IMR-90 (cell line): Measurements from ENCODE around the gene ADGRD2. TPM values are rescaled to one million over a fixed set of nuclear protein-coding genes. Genes with fewer than 3 reads are reported as not detected.

Experiments
- ATAC-seq: fragments of 200-7000 bp; cut with Tn5 transposase; 2 replicates; pipeline ENCODE4 v1.9.1; 2020; ENCODE audit warnings: low read depth, mild to moderate bottlenecking, moderate library complexity
- BruUV-seq: library from RNA; stranded (reverse); fragments of 400-500 nt; replicated peaks from 2 replicates; lab custom pipeline; 2021; lab: Mats Ljungman, UMichigan
- CTCF ChIA-PET: fragments of 300-600 bp; formaldehyde crosslinking; extraction: SDS; loops from one replicate; lab custom pipeline; 2021; ENCODE audit warnings: antibody characterized with exemption; lab: Yijun Ruan, JAX
- POLR2A ChIA-PET: fragments of 300-600 bp; sonication (Branson Sonifier 250); formaldehyde crosslinking; loops from one replicate; lab custom pipeline; 2022; ENCODE audit warnings: antibody characterized with exemption; ENCODE audit not compliant: unreplicated experiment; lab: Charles Lee
- DNase-seq: peaks from one replicate; pipeline ENCODE4 v3.0.0; 2013
- H2AFZ ChIP-seq: replicated peaks from 2 replicates; pipeline ENCODE3; 2013; ENCODE audit warnings: low read length, mild to moderate bottlenecking; ENCODE audit not compliant: poor library complexity
- H2AK5ac ChIP-seq: 2 replicates; pipeline ENCODE4 v1.6.1; 2013; ENCODE audit warnings: low read depth, low read length, inconsistent platforms
- H2AK9ac ChIP-seq: replicated peaks from 2 replicates; pipeline ENCODE3; 2013; ENCODE audit warnings: mild to moderate bottlenecking, low read depth, low read length, moderate library complexity; ENCODE audit not compliant: poor library complexity
- H2BK120ac ChIP-seq: 2 replicates; pipeline ENCODE4 v1.6.1; 2013; ENCODE audit warnings: low read depth, low read length, inconsistent platforms
- H2BK15ac ChIP-seq: 3 replicates; pipeline ENCODE4 v1.6.1; 2013; ENCODE audit warnings: low read depth, low read length, inconsistent platforms
- H2BK20ac ChIP-seq: 2 replicates; pipeline ENCODE4 v1.6.1; 2013; ENCODE audit warnings: low read depth, mild to moderate bottlenecking, inconsistent platforms, low read length, moderate library complexity
- H2BK5ac ChIP-seq: 2 replicates; pipeline ENCODE4 v1.6.1; 2013; ENCODE audit warnings: mild to moderate bottlenecking, low read depth, low read length, inconsistent platforms; ENCODE audit not compliant: poor library complexity, severe bottlenecking
- H3K14ac ChIP-seq: replicated peaks from 2 replicates; pipeline ENCODE4 v1.6.1; 2013; ENCODE audit warnings: low read depth, low read length, inconsistent platforms
- H3K18ac ChIP-seq: 2 replicates; pipeline ENCODE4 v1.6.1; 2013; ENCODE audit warnings: low read depth, low read length, control low read depth
- H3K23ac ChIP-seq: 2 replicates; pipeline ENCODE4 v1.6.1; 2013; ENCODE audit warnings: low read depth, low read length, inconsistent platforms
- H3K27ac ChIP-seq: 2 replicates; pipeline ENCODE4 v1.5.1; 2013; ENCODE audit warnings: mild to moderate bottlenecking, control low read depth, low read length; ENCODE audit not compliant: insufficient read depth
- H3K27me3 ChIP-seq: 2 replicates; pipeline ENCODE4 v1.6.1; 2013; ENCODE audit warnings: low read length; ENCODE audit not compliant: control insufficient read depth, insufficient read depth
- H3K36me3 ChIP-seq: 2 replicates; pipeline ENCODE4 v1.6.1; 2013; ENCODE audit warnings: low read length, mixed read lengths; ENCODE audit not compliant: control insufficient read depth, insufficient read depth
- H3K4ac ChIP-seq: 2 replicates; pipeline ENCODE4 v1.6.1; 2013; ENCODE audit warnings: low read depth, low read length, inconsistent platforms
- H3K4me1 ChIP-seq: 2 replicates; pipeline ENCODE4 v1.6.1; 2013; ENCODE audit warnings: low read length, mixed read lengths; ENCODE audit not compliant: control insufficient read depth, insufficient read depth
- H3K4me2 ChIP-seq: 2 replicates; pipeline ENCODE4 v1.6.1; 2013; ENCODE audit warnings: low read depth, mild to moderate bottlenecking, control low read depth, low read length, moderate library complexity
- H3K4me3 ChIP-seq: 2 replicates; pipeline ENCODE4 v1.5.1; 2013; ENCODE audit warnings: low read depth, mild to moderate bottlenecking, control low read depth, low read length, moderate library complexity; ENCODE audit not compliant: insufficient read depth
- H3K56ac ChIP-seq: 2 replicates; pipeline ENCODE4 v1.6.1; 2013; ENCODE audit warnings: low read length, inconsistent platforms; ENCODE audit not compliant: insufficient read depth; ENCODE audit errors: extremely low read depth
- H3K79me1 ChIP-seq, 2 experiments: 2 replicates each; pipeline ENCODE4 v1.6.1; 2013; ENCODE audit warnings: low read length in 2 of 2, inconsistent platforms in 1 of 2, low read depth in 1 of 2
- H3K9ac ChIP-seq: 2 replicates; pipeline ENCODE4 v1.6.1; 2013; ENCODE audit warnings: low read depth, low read length, control low read depth
- H3K9me1 ChIP-seq: 2 replicates; pipeline ENCODE4 v1.6.1; 2013; ENCODE audit warnings: low read length, inconsistent platforms; ENCODE audit not compliant: insufficient read depth
- H3K9me3 ChIP-seq: 2 replicates; pipeline ENCODE4 v1.6.1; 2013; ENCODE audit warnings: low read length; ENCODE audit not compliant: control insufficient read depth, insufficient read depth
- H4K20me1 ChIP-seq: 2 replicates; pipeline ENCODE4 v1.6.1; 2013; ENCODE audit warnings: low read length, inconsistent platforms; ENCODE audit not compliant: insufficient read depth
- H4K5ac ChIP-seq: 2 replicates; pipeline ENCODE4 v1.6.1; 2013; ENCODE audit warnings: mild to moderate bottlenecking, low read depth, low read length, control low read depth
- H4K8ac ChIP-seq, 2 experiments: 2 replicates each; pipeline ENCODE4 v1.6.1; 2013; ENCODE audit warnings: low read depth in 2 of 2, low read length in 2 of 2, control low read depth in 1 of 2, inconsistent platforms in 1 of 2
- H4K91ac ChIP-seq: 2 replicates; pipeline ENCODE4 v1.6.1; 2013; ENCODE audit warnings: low read depth, low read length, inconsistent platforms; ENCODE audit not compliant: insufficient read depth
- MXI1 ChIP-seq: IDR thresholded peaks from 2 replicates; pipeline ENCODE4 v1.6.1; 2012; ENCODE audit warnings: low read depth, mild to moderate bottlenecking, low read length, moderate library complexity, borderline replicate concordance
- SMC3 ChIP-seq: fragments of 150-350 bp; IDR thresholded peaks from 2 replicates; pipeline ENCODE4 v1.6.1; 2016; ENCODE audit warnings: low read depth, mild to moderate bottlenecking, antibody characterized with exemption, low read length, moderate library complexity
- WGBS, 2 experiments: methylation state at CpG; one replicate each; pipeline versions ENCODE4 v1.1.5 to v1.1.7; 2013; ENCODE audit warnings: missing lambda C conversion rate in 2 of 2; ENCODE audit not compliant: insufficient read length in 1 of 2; ENCODE audit errors: extremely low coverage in 2 of 2; 5-methylcytosine and 5-hydroxymethylcytosine counted together
- dilution Hi-C: fragments of 300-500 bp; cut with HindIII; formaldehyde crosslinking; loops from one replicate; pipeline ENCODE4 v1.14.3; 2018; ENCODE audit warnings: low sequenced_read_pairs; ENCODE audit not compliant: unreplicated experiment
- in situ Hi-C: fragments of 300-500 bp; cut with MboI; formaldehyde crosslinking; loops from 3 replicates; pipeline ENCODE4 v1.14.3; 2019; ENCODE audit warnings: low sequenced_read_pairs, inconsistent platforms, mixed read lengths
- intact Hi-C: fragments of 100-400 bp; cut with micrococcal nuclease; formaldehyde crosslinking; loops from 2 replicates; pipeline ENCODE4 v1.10.0; 2022
- polyA plus RNA-seq, 3 experiments: library from polyadenylated mRNA; depleted of rRNA; stranded (reverse); fragments of >200 nt; gene quantifications; 2 replicates each; pipeline ENCODE4 v1.2.3, GENCODE V29; 2012; ENCODE audit warnings: low replicate concordance in 1 of 3
- total RNA-seq: library from RNA; depleted of rRNA; stranded (reverse); fragments of >200 nt; gene quantifications from 2 replicates; pipeline ENCODE4 v1.2.3, GENCODE V29; 2012

Gene ADGRD2
- total and polyA plus RNA-seq, 2 of the 4 experiments (the other 2 are of a cell fraction), result not detected

DNA sequence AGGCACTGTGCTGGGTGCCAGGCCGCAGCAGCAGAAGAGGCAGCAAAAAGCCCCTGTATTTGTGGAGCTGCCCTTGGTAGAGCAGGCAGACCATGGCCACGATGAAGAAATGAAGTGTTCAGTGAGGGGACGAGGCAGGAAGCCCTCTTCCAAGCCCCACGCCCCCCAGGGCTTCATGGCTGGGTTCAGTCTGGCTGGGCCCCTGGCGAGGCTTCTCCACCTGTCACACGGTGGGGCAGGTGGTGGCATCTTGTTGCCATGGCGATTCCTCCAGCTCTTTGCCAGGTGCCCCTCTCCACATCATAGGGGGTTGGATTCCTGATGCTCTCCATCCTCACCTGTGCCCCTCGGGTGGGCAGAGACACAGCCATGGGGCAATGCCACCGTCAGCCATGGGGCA is 21.5 kb downstream of the ADGRD2 start:
- Histone ChIP-seq H3K9ac (no peak overlapping the region), H3K27me3 (peaks cover 65% of the 10 kb centered on the region), H3K4me2 (no peak overlapping the region), H3K9me3 (no peaks in the 10 kb centered on the region), H3K23ac (no peak overlapping the region), H2BK15ac (no peak overlapping the region), H4K20me1 (no peaks in the 10 kb centered on the region), H3K4ac (no peak overlapping the region), H2AK9ac (no peak overlapping the region), H3K79me1 (no peaks in the 10 kb centered on the region), H3K27ac (no peak overlapping the region), H2AFZ (no peak overlapping the region), H2BK120ac (no peak overlapping the region), H3K14ac (no peak overlapping the region), H2AK5ac (no peak overlapping the region), H3K4me1 (no peaks in the 10 kb centered on the region), H3K36me3 (no peaks in the 10 kb centered on the region), H3K9me1 (no peaks in the 10 kb centered on the region), H3K18ac (no peak overlapping the region), H4K8ac (no peak overlapping the region), H2BK20ac (no peak overlapping the region), H4K5ac (no peak overlapping the region), H3K4me3 (no peak overlapping the region), H4K91ac (no peak overlapping the region), H3K56ac (no peak overlapping the region), H2BK5ac (no peak overlapping the region)
- in situ Hi-C loops (no loop called here), dilution Hi-C loops (no loop called here), intact Hi-C loops (no loop called here)
- POLR2A ChIA-PET, result no interaction called here
- no peak for DNase-seq
- WGBS, 2 experiments, result 80% methylated on average over 2 of the region's 9 CpGs; no CpG with 5 or more reads in 1 of the 2 experiments
- BruUV-seq, result no TSS peak
- no peak for ATAC-seq
- CTCF ChIA-PET, result no interaction called here
- no peak for TF ChIP-seq SMC3
- TF ChIP-seq MXI1, result no peak
